Measurements from ENCODE around the gene ZFHX3. TPM values are rescaled to one million over a fixed set of nuclear protein-coding genes. Genes with fewer than 3 reads are reported as not detected.

The ZFHX3 gene
- total and polyA plus RNA-seq, 10 of the 15 experiments (the other 5 are each of a cell fraction or from before 2014, with no cell fraction given), result 0.68 to 8.6 (median 2.0) TPM

DNA sequence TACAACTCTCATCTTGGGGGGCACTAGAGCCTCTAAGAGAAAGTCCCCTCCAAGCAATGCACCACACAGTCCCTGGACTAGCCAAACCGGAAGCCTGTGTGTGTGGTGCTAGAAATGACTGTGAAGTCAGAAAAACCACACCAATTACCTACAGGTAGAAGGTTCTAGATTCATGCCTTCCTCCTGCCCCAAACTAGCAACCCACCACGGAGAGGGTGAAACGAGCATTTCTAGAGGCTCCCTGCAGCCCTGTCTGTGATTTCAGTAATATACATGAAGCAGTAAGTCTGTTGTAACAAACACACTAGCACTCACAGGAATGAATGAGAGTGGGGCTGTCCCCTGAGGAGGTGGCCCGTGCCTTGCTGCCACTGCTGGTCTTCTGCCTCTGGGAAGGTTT lies 13.6 kb downstream of the ZFHX3 start (continued):
- no peak for TF ChIP-seq CHD1 (IDR thresholded peaks at IDR 0.05; ENCODE audit: low read depth, low read length)
- TF ChIP-seq POU2F2 (IDR thresholded peaks at IDR 0.05; ENCODE audit: borderline replicate concordance, low read depth, low read length), result peak; percentile 25; the same call in 1 of the 3 replicates
- TF ChIP-seq EED (IDR thresholded peaks at IDR 0.05; ENCODE audit: low read depth), result peak; percentile 78
- TF ChIP-seq NR2C2 (IDR thresholded peaks at IDR 0.05; ENCODE audit: borderline replicate concordance, control insufficient read depth, insufficient read length, low read depth), result no peak
- TF ChIP-seq, protein P1, sequence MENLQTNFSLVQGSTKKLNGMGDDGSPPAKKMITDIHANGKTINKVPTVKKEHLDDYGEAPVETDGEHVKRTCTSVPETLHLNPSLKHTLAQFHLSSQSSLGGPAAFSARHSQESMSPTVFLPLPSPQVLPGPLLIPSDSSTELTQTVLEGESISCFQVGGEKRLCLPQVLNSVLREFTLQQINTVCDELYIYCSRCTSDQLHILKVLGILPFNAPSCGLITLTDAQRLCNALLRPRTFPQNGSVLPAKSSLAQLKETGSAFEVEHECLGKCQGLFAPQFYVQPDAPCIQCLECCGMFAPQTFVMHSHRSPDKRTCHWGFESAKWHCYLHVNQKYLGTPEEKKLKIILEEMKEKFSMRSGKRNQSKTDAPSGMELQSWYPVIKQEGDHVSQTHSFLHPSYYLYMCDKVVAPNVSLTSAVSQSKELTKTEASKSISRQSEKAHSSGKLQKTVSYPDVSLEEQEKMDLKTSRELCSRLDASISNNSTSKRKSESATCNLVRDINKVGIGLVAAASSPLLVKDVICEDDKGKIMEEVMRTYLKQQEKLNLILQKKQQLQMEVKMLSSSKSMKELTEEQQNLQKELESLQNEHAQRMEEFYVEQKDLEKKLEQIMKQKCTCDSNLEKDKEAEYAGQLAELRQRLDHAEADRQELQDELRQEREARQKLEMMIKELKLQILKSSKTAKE (IDR thresholded peaks at IDR 0.05; ENCODE audit: low read depth, poor library complexity, severe bottlenecking), result peak; percentile 59
- TF ChIP-seq SMAD1 (IDR thresholded peaks at IDR 0.05; ENCODE audit: low read depth, partially characterized antibody), result no peak
- TF ChIP-seq MTA2 (IDR thresholded peaks at IDR 0.05; ENCODE audit: low read depth), result peak; percentile 78
- no peak for TF ChIP-seq E4F1 (IDR thresholded peaks at IDR 0.05; ENCODE audit: borderline replicate concordance, partially characterized antibody)
- peak; percentile 59; the same call in 1 of the 2 replicates for TF ChIP-seq CBFB (IDR thresholded peaks at IDR 0.05; ENCODE audit: low read depth)
- TF ChIP-seq LARP7 (IDR thresholded peaks at IDR 0.05), result no peak
- TF ChIP-seq BMI1 (IDR thresholded peaks at IDR 0.05; ENCODE audit: borderline replicate concordance), result no peak
- no peak for TF ChIP-seq SIN3A (IDR thresholded peaks at IDR 0.05; ENCODE audit: low read depth, low read length)
- TF ChIP-seq TARDBP (IDR thresholded peaks at IDR 0.05; ENCODE audit: borderline replicate concordance), result 0 out of 2 replicates have a peak, but pooled peaks have one; percentile 34
- no peak for TF ChIP-seq NR2C1 (IDR thresholded peaks at IDR 0.05)
- no peak for TF ChIP-seq SUZ12 (IDR thresholded peaks at IDR 0.05; ENCODE audit: unreplicated experiment)
- TF ChIP-seq YY1 (IDR thresholded peaks at IDR 0.05; ENCODE audit: low read depth, low read length), result no peak
- TF ChIP-seq SUPT20H (IDR thresholded peaks at IDR 0.05; ENCODE audit: borderline replicate concordance, control insufficient read depth, low read depth, low read length), result no peak
- TF ChIP-seq TCF12 (IDR thresholded peaks at IDR 0.05; ENCODE audit: low read depth, low read length), result no peak
